HUES6 (cell line): ENCODE measurements around the gene KSR2.

Experiments
- H3K27ac ChIP-seq: 2 replicates; pipeline ENCODE4 v1.7.0; 2013; ENCODE audit warnings: low read depth, mild to moderate bottlenecking, low read length, inconsistent platforms
- H3K27me3 ChIP-seq: 2 replicates; pipeline ENCODE4 v1.6.1; 2013; ENCODE audit warnings: low read length; ENCODE audit not compliant: control insufficient read depth, insufficient read depth
- H3K36me3 ChIP-seq: 2 replicates; pipeline ENCODE4 v1.6.1; 2013; ENCODE audit warnings: low read length; ENCODE audit not compliant: control insufficient read depth, insufficient read depth
- H3K4me1 ChIP-seq: 2 replicates; pipeline ENCODE4 v1.6.1; 2013; ENCODE audit warnings: low read length; ENCODE audit not compliant: control insufficient read depth, insufficient read depth
- H3K4me3 ChIP-seq: 2 replicates; pipeline ENCODE4 v1.5.1; 2013; ENCODE audit warnings: low read depth, low read length
- H3K9ac ChIP-seq: one replicate; pipeline ENCODE4 v1.6.1; 2013; ENCODE audit warnings: mild to moderate bottlenecking, low read length
- H3K9me3 ChIP-seq: 2 replicates; pipeline ENCODE4 v1.6.1; 2013; ENCODE audit warnings: low read depth, low read length; ENCODE audit not compliant: control insufficient read depth, insufficient read depth

KSR2 gene

DNA sequence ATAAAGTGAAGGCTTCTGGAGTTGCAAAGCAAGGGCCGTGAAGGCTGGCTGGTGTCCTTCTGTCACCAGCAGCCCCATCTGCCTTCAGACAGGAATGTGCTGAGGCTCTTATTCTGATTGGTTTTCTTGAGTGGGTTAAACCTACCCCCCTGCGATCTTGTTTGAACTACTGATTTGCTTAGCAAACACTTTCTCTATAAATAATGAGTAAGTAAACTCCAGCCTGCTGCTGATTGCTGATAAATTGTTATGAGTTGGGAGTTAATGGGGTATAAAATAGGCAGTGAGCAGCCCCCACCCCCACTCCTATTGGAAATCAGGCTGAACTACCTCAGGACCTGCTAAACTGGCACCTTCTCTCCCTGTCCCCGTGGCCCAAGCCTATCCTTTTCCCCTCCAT, 461.2 kb downstream of the KSR2 start:
- Histone ChIP-seq H3K4me3 (no peak overlapping the region), H3K27ac (no peak overlapping the region), H3K4me1 (0 out of 2 replicates have a peak, but pooled peaks cover 6% of the 10 kb centered on the region), H3K27me3 (0 out of 2 replicates have a peak, but pooled peaks cover 6% of the 10 kb centered on the region), H3K9me3 (no peaks in the 10 kb centered on the region), H3K36me3 (no peaks in the 10 kb centered on the region), H3K9ac (no peak overlapping the region)

DNA sequence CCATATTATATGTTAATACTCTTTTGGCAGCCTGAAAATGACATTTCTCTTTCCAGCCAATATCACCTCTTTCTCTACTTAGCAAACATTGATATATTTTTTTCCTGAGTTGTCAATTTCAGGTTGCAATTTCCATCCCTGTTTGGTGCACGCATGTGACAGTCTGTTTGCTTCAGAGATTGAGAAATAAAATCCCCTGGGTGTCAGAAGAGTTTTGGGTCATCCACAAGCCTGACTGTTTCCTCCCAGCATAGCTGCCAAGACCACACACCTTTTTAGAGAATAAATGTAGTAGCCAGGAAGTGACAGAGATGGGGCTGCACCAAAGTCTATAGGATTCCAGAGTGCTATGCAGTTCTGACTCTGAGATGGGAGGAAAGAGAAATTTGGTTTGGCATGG, 462.5 kb downstream of the KSR2 start:
- no peak overlapping the region for H3K4me3 ChIP-seq
- no peak overlapping the region for H3K27ac ChIP-seq
- no peak overlapping the region for H3K9ac ChIP-seq
- H3K27me3 ChIP-seq = 0 out of 2 replicates have a peak, but pooled peaks cover 6% of the 10 kb centered on the region
- H3K4me1 ChIP-seq = no peaks in the 10 kb centered on the region
- no peaks in the 10 kb centered on the region for H3K9me3 ChIP-seq
- no peaks in the 10 kb centered on the region for H3K36me3 ChIP-seq

DNA sequence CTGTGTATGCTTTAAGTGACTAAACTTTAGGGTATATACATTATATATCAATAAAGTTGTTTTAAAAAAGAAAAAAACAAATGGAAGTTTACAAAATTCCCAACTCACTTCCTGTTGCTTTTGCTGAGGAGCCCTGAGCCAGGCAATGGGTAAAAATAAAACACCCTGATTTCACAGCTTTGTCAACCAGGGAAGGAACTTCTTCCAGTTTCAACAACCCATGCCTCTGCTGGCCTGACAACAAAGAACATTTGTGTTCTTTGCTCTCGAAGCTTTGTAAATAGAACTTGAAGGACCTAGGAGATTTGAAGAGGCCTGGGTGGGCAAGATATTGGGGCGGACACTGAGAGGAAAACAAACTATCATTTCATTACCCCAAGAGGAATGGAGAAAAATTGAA, 466.2 kb downstream of the KSR2 start:
- Histone ChIP-seq H3K4me3 (no peak overlapping the region), H3K9ac (no peak overlapping the region), H3K27ac (no peak overlapping the region), H3K27me3 (no peaks in the 10 kb centered on the region), H3K4me1 (no peaks in the 10 kb centered on the region), H3K36me3 (no peaks in the 10 kb centered on the region), H3K9me3 (no peaks in the 10 kb centered on the region)

DNA sequence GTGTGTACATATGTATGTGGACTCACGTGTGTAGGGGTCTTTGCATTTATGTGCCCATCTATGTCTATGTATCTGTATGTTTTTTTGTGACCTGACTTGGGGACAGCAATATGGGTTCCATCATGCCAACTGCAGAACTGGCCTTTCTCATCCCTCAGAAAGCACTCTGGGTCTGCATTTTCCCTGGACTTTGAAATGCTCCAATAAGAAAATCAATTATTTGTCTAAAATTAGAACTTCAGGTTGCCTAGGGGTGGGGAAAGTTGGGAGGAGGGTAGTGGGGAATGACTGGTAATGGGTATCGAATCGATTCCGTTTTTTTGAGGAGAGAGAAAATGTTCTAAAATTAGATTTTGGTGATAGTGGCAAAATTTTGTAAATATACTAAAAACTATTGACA, 466.6 kb downstream of the KSR2 start:
- Histone ChIP-seq H3K36me3 (no peaks in the 10 kb centered on the region), H3K9ac (no peak overlapping the region), H3K4me3 (no peak overlapping the region), H3K4me1 (no peaks in the 10 kb centered on the region), H3K27me3 (no peaks in the 10 kb centered on the region), H3K9me3 (no peaks in the 10 kb centered on the region), H3K27ac (no peak overlapping the region)

- no peaks in the 10 kb centered on the region for H3K9me3 ChIP-seq
- H3K36me3 ChIP-seq = no peaks in the 10 kb centered on the region
- H3K27ac ChIP-seq = no peak overlapping the region
- H3K4me3 ChIP-seq = no peak overlapping the region
- no peaks in the 10 kb centered on the region for H3K4me1 ChIP-seq
- no peaks in the 10 kb centered on the region for H3K27me3 ChIP-seq
- H3K9ac ChIP-seq = no peak overlapping the region
These were observed 467.5 kb downstream of the KSR2 start for GRCh38 chr12:117501076-117501869.

DNA sequence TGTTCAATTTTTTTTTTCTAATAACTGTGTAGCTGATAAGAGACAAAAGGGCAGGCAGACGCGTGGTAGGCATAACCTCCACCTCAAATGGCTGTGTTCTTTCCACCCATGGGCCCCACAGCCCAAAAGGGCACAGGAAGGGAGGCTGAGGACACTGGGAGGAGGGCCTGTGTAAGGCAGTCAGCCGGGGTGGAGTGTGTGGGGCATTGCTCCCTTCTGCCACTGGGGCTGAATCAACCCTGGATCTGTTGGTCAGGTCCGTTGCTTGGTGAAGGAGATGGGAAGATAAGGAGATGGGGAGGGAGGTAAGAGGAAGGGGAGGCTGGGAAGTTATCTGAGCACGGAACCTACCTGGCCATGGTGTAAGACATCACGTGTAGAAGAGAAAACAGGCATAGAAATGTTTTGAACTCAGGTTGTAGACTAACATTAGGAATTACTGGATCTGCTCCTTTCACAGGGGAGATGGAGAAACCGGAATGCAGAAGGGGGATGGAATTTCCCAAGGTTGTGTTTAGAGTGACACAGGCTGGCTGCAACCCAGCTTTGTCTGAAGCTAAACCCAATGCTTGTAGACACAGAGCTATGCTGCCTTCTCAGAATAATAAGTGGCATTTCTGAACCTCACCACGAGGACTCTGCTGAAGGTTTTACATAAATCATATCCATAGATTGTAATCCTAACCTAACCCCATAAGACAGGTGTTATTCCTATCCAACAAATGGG, 468.9 kb downstream of the KSR2 start:
- H3K9me3 ChIP-seq = no peaks in the 10 kb centered on the region
- H3K27ac ChIP-seq = no peak overlapping the region
- H3K9ac ChIP-seq = no peak overlapping the region
- no peaks in the 10 kb centered on the region for H3K27me3 ChIP-seq
- H3K4me1 ChIP-seq = peaks cover 5% of the 10 kb centered on the region
- no peaks in the 10 kb centered on the region for H3K36me3 ChIP-seq
- no peak overlapping the region for H3K4me3 ChIP-seq

DNA sequence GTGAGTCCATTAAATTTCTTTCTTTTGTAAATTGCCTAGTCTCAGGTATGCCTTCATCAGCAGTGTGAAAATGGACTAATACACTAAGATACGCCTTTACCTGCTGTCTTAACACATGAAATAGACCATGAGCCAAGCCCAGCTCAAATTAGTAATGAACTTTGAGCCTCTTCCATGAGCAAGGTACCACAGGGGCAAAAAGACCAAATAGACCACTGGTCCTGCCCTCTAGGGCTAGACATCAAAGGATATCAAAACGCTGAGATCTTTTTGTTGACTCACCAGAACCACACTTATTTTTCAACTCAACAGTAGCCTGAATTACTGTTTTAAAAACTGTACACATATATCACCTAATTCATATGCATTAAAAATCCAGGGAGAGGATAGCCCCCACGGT, 469.9 kb downstream of the KSR2 start:
- H3K27me3 ChIP-seq = no peaks in the 10 kb centered on the region
- no peaks in the 10 kb centered on the region for H3K9me3 ChIP-seq
- H3K36me3 ChIP-seq = no peaks in the 10 kb centered on the region
- H3K9ac ChIP-seq = no peak overlapping the region
- no peak overlapping the region for H3K27ac ChIP-seq
- peaks cover 5% of the 10 kb centered on the region for H3K4me1 ChIP-seq
- H3K4me3 ChIP-seq = no peak overlapping the region

- H3K4me3 ChIP-seq = no peak overlapping the region
- H3K27ac ChIP-seq = no peak overlapping the region
These were observed 470.5 kb downstream of the KSR2 start for GRCh38 chr12:117498256-117498655.

DNA sequence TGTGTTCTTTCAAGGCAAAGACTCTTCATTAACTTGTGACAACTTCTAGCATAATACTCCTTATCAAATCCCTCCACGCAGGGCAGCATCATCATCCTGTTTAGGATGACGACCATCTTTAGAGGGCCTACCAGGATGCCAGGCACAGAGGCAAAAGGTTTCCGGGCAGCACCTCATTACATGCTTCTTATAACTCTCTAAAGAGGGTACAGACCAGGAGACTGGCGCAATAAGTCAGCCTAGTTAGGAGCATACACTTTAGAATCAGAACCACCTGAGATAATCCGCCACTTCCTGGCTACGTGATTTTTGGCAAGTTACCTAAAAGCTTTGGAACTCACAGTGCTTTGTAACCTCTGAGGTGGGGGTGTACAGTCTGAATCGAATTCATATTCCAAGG, 471.4 kb downstream of the KSR2 start:
- Histone ChIP-seq H3K9me3 (no peaks in the 10 kb centered on the region), H3K4me1 (peaks cover 5% of the 10 kb centered on the region), H3K27ac (no peak overlapping the region), H3K36me3 (no peaks in the 10 kb centered on the region), H3K4me3 (no peak overlapping the region), H3K9ac (no peak overlapping the region), H3K27me3 (no peaks in the 10 kb centered on the region)

More at GRCh38 chr12:117498256-117498655, 470.5 kb downstream of the KSR2 start:
- Histone ChIP-seq H3K36me3 (no peaks in the 10 kb centered on the region), H3K9ac (no peak overlapping the region), H3K9me3 (no peaks in the 10 kb centered on the region), H3K27me3 (no peaks in the 10 kb centered on the region), H3K4me1 (peaks cover 5% of the 10 kb centered on the region)

- Histone ChIP-seq H3K4me1 (peaks cover 5% of the 10 kb centered on the region), H3K9me3 (no peaks in the 10 kb centered on the region), H3K9ac (no peak overlapping the region), H3K27ac (no peak overlapping the region), H3K36me3 (no peaks in the 10 kb centered on the region), H3K27me3 (no peaks in the 10 kb centered on the region), H3K4me3 (no peak overlapping the region)
These were observed 473.7 kb downstream of the KSR2 start for GRCh38 chr12:117494833-117495655.

DNA sequence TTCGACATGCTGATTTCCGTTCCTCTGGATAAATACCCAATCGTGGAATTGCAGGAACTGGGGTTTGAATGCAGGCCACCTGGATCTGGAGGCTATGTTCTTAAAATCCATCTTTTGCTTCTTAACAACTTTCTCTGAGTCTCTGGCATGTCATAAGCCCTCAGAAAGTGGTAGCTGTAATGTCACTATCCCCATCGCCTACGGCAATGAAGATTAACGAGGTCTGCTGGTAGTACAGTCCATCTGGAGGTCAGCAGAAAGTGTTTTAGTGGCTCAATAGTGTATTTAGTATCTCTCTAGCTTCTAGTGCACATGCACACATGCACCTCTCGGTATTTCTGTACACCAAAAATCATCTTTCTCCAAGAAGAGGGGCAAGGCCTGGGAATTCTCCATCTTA, 477.1 kb downstream of the KSR2 start:
- Histone ChIP-seq H3K27me3 (no peaks in the 10 kb centered on the region), H3K36me3 (no peaks in the 10 kb centered on the region), H3K9me3 (no peaks in the 10 kb centered on the region), H3K9ac (no peak overlapping the region), H3K4me1 (peaks cover 5% of the 10 kb centered on the region), H3K4me3 (no peak overlapping the region), H3K27ac (no peak overlapping the region)
